Pancreas (tissue), 10 donors: ENCODE results near the gene BTBD8. TPM values are rescaled to one million over a fixed set of nuclear protein-coding genes. Genes with fewer than 3 reads are reported as not detected.
"Not testable (repeated sequence)": the region's sequence is repeated elsewhere in the genome, so short reads cannot be mapped to it uniquely, and the experiment has no call there.

Experiments
- ATAC-seq, 4 donors: fragments of 200-7000 bp; cut with Tn5 transposase; one replicate each; pipeline versions ENCODE4 v1.8.0 to v1.9.1; 2020; ENCODE audit warnings: mild to moderate bottlenecking in 4 of 4, moderate library complexity in 4 of 4
- DNase-seq, 6 donors: peaks; one replicate each; pipeline ENCODE4 v3.0.0-alpha.2; 2020
- FAIRE-seq: peaks from 2 replicates; lab custom pipeline; 2012; peaks lifted over from hg19 to GRCh38; lab: Jason Lieb, UNC
- H3K27ac ChIP-seq, 4 donors: fragments of 200-600 bp; sonication (generic); 1 replicate in 3 of 4; 2 replicates in 1 of 4; pipeline versions ENCODE4 v1.5.0 to v1.8.0; 2020
- H3K27me3 ChIP-seq, 4 donors: fragments of 200-600 bp; one replicate each; pipeline ENCODE4 v1.8.0; 2021
- H3K36me3 ChIP-seq, 3 donors: fragments of 200-600 bp; sonication (generic) in 1 of 3; one replicate each; pipeline versions ENCODE4 v1.5.0 to v1.8.0; 2020 to 2021
- H3K4me1 ChIP-seq, 3 donors: fragments of 200-600 bp; one replicate each; pipeline ENCODE4 v1.8.0; 2021
- H3K4me3 ChIP-seq, 4 donors: fragments of 200-600 bp; sonication (generic) in 2 of 4; one replicate each; pipeline versions ENCODE4 v1.5.0 to v1.8.0; 2020 to 2021
- H3K9me3 ChIP-seq, 4 donors: fragments of 200-600 bp; one replicate each; pipeline ENCODE4 v1.8.0; 2021
- CTCF ChIP-seq, 4 donors: fragments of 200-600 bp; sonication (generic) in 3 of 4; IDR thresholded peaks; one replicate each; pipeline versions ENCODE4 v1.5.0 to v1.8.0; 2021; ENCODE audit warnings: antibody characterized with exemption in 4 of 4
- WGBS, 2 donors: extraction: QIAGEN DNeasy Blood & Tissue Kit; methylation state at CpG; one replicate each; pipeline ENCODE4 v1.1.7; 2013; 5-methylcytosine and 5-hydroxymethylcytosine counted together
- intact Hi-C, 3 donors: fragments of 100-400 bp; cut with DNase I; formaldehyde crosslinking; loops; one replicate each; pipeline versions ENCODE4 v1.11.1 to v1.14.2; 2022
- polyA plus RNA-seq, 2 donors: library from polyadenylated mRNA; stranded (reverse); fragments of 200-250 nt; gene quantifications; one replicate each; pipeline ENCODE4 v1.2.3, GENCODE V29; 2013
- total RNA-seq, 6 donors: library from RNA; stranded (reverse); fragmentation: NEBNext Ultra II Directional in 4 of 6; extraction: Animal tissue kit (Norgen Biotek cat#: 25700) in 4 of 6; gene quantifications; one replicate each; pipeline versions ENCODE4 v1.2.1 to v1.2.4, GENCODE V29; 2021 to 2023
- donor health status: healthy with polysubstance abuse.
- donor health status: DM: no; HTN: no; CAD: no; lungs with moderate emphysema.
- donor health status: DM: no; HTN: no; CAD: no.
- donor health status: control.
- donor health status: control.
- donor health status: Bipolar disorder and iron deficiency.
- donor health status: DM: yes; HTN: yes; CAD: no.
- donor health status: DM: no; HTN: no; CAD: no.
- donor health status: DM: no; HTN: no; CAD: no.
- donor health status: DM: yes; HTN: yes; CAD: no.

The BTBD8 gene
- total and polyA plus RNA-seq, 8 donors, result 1.1 to 7.1 (median 2.9) TPM

GRCh38 chr1:92065042-92065441 is 15.1 kb upstream of the BTBD8 start:
- Histone ChIP-seq H3K4me3 (no peak overlapping the region), H3K27me3 (no peaks in the 10 kb centered on the region), H3K9me3 (no peaks in the 10 kb centered on the region), H3K4me1 (no peaks in the 10 kb centered on the region), H3K36me3 (no peaks in the 10 kb centered on the region), H3K27ac (no peak overlapping the region)
- FAIRE-seq (no peak), DNase-seq (no peak), ATAC-seq (no peak)
- intact Hi-C loops, result no loop called here
- WGBS, 2 donors, result 89 to 93% methylated on average over 3 of the region's 3 CpGs
- TF ChIP-seq CTCF (IDR thresholded peaks at IDR 0.05), result no peak

GRCh38 chr1:92066321-92066720 is 13.8 kb upstream of the BTBD8 start:
- TF ChIP-seq CTCF (IDR thresholded peaks at IDR 0.05), result no peak
- FAIRE-seq (no peak), ATAC-seq (peak in 2 of 4 donors; percentile 52 to 56), DNase-seq (peak in 1 of 6 donors; percentile 4)
- 60 to 65% methylated on average over 8 of the region's 8 CpGs for WGBS, 2 donors
- H3K4me1 ChIP-seq, result no peaks in the 10 kb centered on the region
- no peaks in the 10 kb centered on the region for H3K36me3 ChIP-seq
- H3K4me3 ChIP-seq, result no peak overlapping the region
- H3K27ac ChIP-seq, result no peak overlapping the region
- no peaks in the 10 kb centered on the region for H3K27me3 ChIP-seq
- intact Hi-C loops, result no loop called here
- H3K9me3 ChIP-seq, result no peaks in the 10 kb centered on the region

- ATAC-seq (no peak), DNase-seq (no peak), FAIRE-seq (no peak)
- Histone ChIP-seq H3K4me3 (no peak overlapping the region), H3K4me1 (no peaks in the 10 kb centered on the region), H3K36me3 (no peaks in the 10 kb centered on the region), H3K9me3 (no peaks in the 10 kb centered on the region), H3K27ac (no peak overlapping the region), H3K27me3 (no peaks in the 10 kb centered on the region)
- TF ChIP-seq CTCF (IDR thresholded peaks at IDR 0.05), result no peak
- WGBS, 2 donors, result 63 to 65% methylated on average over 2 of the region's 2 CpGs
- intact Hi-C loops, result no loop called here
These were observed 9.3 kb upstream of the BTBD8 start for GRCh38 chr1:92070892-92071291.

GRCh38 chr1:92074446-92074845 is 5.7 kb upstream of the BTBD8 start:
- FAIRE-seq, H3K27me3 ChIP-seq, H3K9me3 ChIP-seq, ATAC-seq, H3K4me1 ChIP-seq, H3K36me3 ChIP-seq, H3K27ac ChIP-seq, intact Hi-C loops, H3K4me3 ChIP-seq, DNase-seq: not testable (repeated sequence)

GRCh38 chr1:92075311-92075710 is 4.8 kb upstream of the BTBD8 start, which contains the start of gene SETSIP:
Gene SETSIP (minus strand): TSS chr1:92075411. CDS start chr1:92075411, 0 bp downstream.
- FAIRE-seq (no peak), DNase-seq (no peak), ATAC-seq (no peak)
- TF ChIP-seq CTCF (IDR thresholded peaks at IDR 0.05), result no peak
- WGBS, 2 donors, result 64 to 75% methylated on average over 3 of the region's 3 CpGs
- H3K27me3 ChIP-seq, result no peaks in the 10 kb centered on the region
- no peaks in the 10 kb centered on the region for H3K36me3 ChIP-seq
- no peaks in the 10 kb centered on the region for H3K9me3 ChIP-seq
- H3K4me1 ChIP-seq, result no peaks in the 10 kb centered on the region
- H3K4me3 ChIP-seq, result no peak within 1 kb of the TSS
- no peak within 1 kb of the TSS for H3K27ac ChIP-seq
- intact Hi-C loops, result no loop called here
